ENCODE results near the gene RSPO3. TPM values are rescaled to one million over a fixed set of nuclear protein-coding genes. Genes with fewer than 3 reads are reported as not detected.

Gene RSPO3
- total RNA-seq, 4 donors from 2014 or later = 1.8 to 13.9 (median 3.4) TPM

DNA sequence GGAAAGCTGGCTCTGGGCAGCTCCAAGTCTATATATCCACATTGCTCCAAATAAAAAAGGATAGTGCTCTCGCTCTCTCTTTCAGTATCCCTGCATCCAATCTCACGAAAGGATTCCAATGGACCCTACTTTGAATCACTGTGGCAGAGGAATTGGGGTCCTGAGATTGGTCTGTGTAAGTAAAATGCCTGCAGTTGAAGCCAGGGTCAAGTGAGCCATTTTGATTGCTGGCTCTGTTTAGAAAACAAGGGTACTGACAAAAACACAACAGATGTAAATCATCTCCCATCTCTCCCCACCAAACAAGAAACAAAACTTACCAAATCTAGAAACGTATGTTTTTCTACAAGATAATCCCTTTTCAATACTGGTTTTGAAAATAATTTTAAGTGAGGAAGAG lies 45.6 kb downstream of the RSPO3 start:
- no peak overlapping the region for H3K27ac ChIP-seq
- no peaks in the 10 kb centered on the region for H3K27me3 ChIP-seq
- no peak for DNase-seq
- intact Hi-C loops (cut with DNase I) = no loop called here
- no peak overlapping the region for H3K4me3 ChIP-seq (replicated peaks in 1 of 3)
- H3K36me3 ChIP-seq = no peaks in the 10 kb centered on the region
- H3K9me3 ChIP-seq = no peaks in the 10 kb centered on the region
- TF ChIP-seq, protein P1, sequence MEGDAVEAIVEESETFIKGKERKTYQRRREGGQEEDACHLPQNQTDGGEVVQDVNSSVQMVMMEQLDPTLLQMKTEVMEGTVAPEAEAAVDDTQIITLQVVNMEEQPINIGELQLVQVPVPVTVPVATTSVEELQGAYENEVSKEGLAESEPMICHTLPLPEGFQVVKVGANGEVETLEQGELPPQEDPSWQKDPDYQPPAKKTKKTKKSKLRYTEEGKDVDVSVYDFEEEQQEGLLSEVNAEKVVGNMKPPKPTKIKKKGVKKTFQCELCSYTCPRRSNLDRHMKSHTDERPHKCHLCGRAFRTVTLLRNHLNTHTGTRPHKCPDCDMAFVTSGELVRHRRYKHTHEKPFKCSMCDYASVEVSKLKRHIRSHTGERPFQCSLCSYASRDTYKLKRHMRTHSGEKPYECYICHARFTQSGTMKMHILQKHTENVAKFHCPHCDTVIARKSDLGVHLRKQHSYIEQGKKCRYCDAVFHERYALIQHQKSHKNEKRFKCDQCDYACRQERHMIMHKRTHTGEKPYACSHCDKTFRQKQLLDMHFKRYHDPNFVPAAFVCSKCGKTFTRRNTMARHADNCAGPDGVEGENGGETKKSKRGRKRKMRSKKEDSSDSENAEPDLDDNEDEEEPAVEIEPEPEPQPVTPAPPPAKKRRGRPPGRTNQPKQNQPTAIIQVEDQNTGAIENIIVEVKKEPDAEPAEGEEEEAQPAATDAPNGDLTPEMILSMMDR (IDR thresholded peaks at IDR 0.05) = no peak
- no peak for TF ChIP-seq POLR2A (IDR thresholded peaks at IDR 0.05)
- WGBS, 2 donors = 74 to 84% methylated on average over 3 of the region's 3 CpGs
- no peaks in the 10 kb centered on the region for H3K4me1 ChIP-seq

DNA sequence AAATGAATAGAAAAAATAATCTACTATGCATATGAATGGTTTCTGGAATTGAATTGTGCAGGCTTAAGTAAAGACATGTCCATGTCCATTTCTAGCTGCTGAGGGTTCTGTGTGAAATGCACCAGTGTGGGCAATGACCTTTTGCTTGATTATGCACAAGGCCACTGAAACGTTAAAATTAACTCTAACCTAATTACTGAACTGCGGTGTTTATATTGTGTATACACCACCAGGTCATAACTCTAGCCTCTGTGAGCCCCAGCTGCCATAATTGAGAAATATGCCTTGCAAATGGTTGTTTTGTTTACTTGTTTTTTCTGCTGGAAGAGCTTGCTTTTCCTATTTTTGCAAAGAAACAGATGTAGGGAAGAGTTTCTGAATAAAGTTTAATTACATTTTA lies 46.1 kb downstream of the RSPO3 start:
- Histone ChIP-seq H3K27ac (no peak overlapping the region), H3K4me1 (no peaks in the 10 kb centered on the region), H3K36me3 (no peaks in the 10 kb centered on the region), H3K27me3 (no peaks in the 10 kb centered on the region), H3K4me3 (replicated peaks in 1 of 3) (no peak overlapping the region), H3K9me3 (no peaks in the 10 kb centered on the region)
- TF ChIP-seq, protein P1 (IDR thresholded peaks at IDR 0.05) = no peak
- TF ChIP-seq POLR2A (IDR thresholded peaks at IDR 0.05) = no peak
- WGBS, 2 donors = 50 to 55% methylated on average over 2 of the region's 2 CpGs
- DNase-seq = no peak
- intact Hi-C loops (cut with DNase I) = no loop called here

DNA sequence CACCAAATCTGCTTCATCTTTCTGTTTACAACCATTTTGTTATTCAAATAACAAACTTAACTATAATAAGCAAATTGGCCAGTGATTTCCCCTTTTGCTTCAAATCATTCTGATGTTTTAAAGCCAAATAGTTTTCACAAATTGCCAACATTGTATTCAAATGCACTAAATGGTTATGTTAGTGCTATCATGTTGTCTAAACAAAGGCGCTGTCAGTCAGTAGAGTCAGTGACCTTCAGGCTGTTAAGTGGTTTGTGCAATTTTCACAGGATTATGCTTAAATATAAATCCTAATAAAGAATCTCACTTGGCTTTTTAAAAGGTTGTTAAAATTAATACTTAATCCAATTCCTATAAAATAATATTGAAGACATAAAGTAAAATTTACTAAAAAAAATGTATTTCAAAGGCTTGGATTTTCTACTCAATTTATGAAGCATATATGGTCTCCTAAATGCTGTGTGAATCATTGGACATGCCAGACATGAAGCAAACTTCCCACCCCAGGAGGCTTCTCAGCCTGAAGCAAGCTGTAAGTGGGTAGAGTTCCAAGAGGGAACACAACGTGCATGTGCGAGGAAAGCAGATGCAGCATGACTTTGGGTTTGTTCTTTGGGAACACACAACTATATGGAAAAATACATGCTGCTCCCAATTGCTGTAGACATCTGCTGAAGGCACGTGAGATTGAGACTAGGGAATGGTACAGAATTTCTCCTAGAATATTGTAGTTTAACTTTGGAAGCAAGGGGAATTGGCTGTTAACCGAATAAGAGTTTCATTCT lies 54.9 kb downstream of the RSPO3 start:
- no peak for DNase-seq
- Histone ChIP-seq H3K4me3 (replicated peaks in 1 of 3) (no peak overlapping the region), H3K36me3 (no peaks in the 10 kb centered on the region), H3K4me1 (no peaks in the 10 kb centered on the region), H3K27me3 (no peaks in the 10 kb centered on the region), H3K9me3 (no peaks in the 10 kb centered on the region), H3K27ac (no peak overlapping the region)
- TF ChIP-seq, protein P1 (IDR thresholded peaks at IDR 0.05) = no peak
- TF ChIP-seq POLR2A (IDR thresholded peaks at IDR 0.05) = no peak
- intact Hi-C loops (cut with DNase I) = no loop called here
- 80 to 83% methylated on average over 5 of the region's 5 CpGs for WGBS, 2 donors

DNA sequence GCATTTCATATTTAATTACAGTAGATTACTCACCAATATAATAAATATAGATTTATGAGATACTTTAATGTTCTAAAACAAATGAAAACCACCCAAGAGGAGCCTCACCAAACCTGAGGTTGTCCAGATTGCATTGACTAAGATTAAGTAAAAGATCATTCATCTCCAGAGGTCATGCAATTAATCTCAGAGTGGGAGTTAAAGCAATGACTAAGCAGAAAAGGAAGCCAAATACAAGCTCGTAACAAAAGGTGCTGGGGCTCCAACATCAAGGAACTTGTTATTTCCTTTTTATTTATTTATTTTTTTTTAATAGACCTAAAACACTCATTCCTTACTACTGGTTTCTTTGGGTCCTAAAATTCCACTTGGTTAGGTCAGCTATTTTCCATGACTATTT lies 57.7 kb downstream of the RSPO3 start:
- no peaks in the 10 kb centered on the region for H3K4me1 ChIP-seq
- intact Hi-C loops (cut with DNase I) = no loop called here
- DNase-seq = no peak
- WGBS, 2 donors = 60 to 62% methylated on average over 1 of the region's 1 CpG
- H3K4me3 ChIP-seq (replicated peaks in 1 of 3) = no peak overlapping the region
- TF ChIP-seq, protein P1 (IDR thresholded peaks at IDR 0.05) = no peak
- TF ChIP-seq POLR2A (IDR thresholded peaks at IDR 0.05) = no peak
- H3K9me3 ChIP-seq = no peaks in the 10 kb centered on the region
- H3K36me3 ChIP-seq = no peaks in the 10 kb centered on the region
- no peak overlapping the region for H3K27ac ChIP-seq
- H3K27me3 ChIP-seq = no peaks in the 10 kb centered on the region

DNA sequence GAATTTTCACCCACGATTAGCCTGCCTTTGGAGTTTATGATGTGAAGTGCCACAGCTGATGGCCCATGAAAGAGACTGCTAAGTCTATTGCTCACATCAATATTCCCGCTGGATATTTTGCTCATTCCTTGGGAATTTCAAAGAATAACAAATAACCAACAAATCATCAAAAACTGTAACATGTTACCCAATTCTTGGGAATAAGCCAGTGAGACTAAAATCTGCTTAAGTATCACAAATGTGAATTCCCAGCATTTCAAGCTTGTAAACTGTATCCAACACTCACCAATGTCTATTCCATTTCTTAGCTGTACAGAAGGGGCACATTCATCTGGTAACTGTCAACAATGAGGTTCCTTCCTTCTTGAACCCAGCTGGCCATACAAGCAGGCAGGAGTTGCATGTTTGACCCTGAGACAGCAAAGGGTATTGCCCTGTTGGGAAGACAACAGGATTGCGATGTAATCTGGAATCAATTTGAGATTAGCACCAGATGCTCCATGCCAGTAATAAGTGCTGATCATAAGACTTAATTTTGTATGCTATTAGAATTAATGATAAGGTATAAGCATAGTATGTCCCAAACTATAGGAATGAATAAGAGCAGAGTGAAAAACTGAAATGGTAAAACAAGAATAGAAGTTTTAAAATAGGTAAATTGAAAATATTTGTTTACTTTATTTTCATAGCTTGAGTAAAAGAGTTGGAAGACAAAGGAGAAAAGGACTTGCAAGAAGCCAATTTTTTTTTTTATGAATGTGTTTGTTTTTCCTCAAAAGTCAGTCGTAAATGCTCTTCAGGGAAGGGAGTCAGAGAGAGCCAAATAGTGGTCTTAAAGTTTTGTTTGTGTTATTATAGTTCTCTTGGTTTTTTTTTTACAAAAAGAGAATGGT lies 58.8 kb downstream of the RSPO3 start:
- no peak for DNase-seq
- 67 to 68% methylated on average over 4 of the region's 4 CpGs for WGBS, 2 donors
- Histone ChIP-seq H3K4me1 (no peaks in the 10 kb centered on the region), H3K9me3 (no peaks in the 10 kb centered on the region), H3K4me3 (replicated peaks in 1 of 3) (no peak overlapping the region), H3K27ac (no peak overlapping the region), H3K27me3 (no peaks in the 10 kb centered on the region), H3K36me3 (no peaks in the 10 kb centered on the region)
- TF ChIP-seq, protein P1 (IDR thresholded peaks at IDR 0.05) = no peak
- no peak for TF ChIP-seq POLR2A (IDR thresholded peaks at IDR 0.05)
- intact Hi-C loops (cut with DNase I) = no loop called here

All from thyroid gland (tissue), 4 donors.